ENCODE results near the gene DDX20.

DNA sequence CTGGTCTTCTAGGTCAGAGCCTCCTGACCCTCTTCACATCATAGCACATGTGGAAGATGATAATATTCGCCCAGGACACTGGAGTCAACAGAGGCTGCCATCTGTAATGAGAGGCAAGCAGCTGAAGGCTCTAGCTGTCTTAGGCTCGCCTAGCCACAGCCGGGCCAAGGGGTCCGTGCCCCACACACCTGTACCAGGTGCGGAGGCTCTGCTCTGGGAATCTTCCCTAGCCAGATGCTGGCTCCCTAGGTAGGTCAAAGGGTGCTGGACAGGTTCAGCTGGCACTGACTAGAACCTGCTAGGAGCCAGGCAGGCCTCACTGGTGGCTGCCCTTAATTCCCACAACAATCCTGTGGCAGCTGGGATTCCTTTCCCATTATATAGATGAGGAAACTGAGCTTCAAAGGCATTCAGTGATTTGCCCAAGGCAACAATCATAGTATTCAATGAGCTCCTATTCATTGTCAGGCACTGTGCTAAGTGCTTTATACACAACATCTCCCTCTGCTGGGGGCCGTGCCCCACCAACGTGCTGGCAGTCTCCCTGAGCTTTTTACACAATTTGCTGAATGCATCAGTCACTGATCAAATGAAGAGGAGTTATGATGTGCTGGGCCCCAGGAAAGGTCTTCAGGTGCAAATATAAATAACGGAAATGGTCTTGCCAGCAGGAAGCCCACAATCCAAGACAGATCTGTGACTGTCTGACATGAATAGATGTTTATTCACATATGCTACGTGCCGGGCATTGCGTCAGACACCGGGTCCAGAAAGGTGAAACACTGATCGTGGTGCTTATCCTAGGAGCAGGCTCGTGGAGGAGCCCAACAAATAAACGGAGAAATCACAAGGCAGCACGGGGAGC is 58.0 kb downstream of the DDX20 start:
- TF ChIP-seq, protein P1, sequence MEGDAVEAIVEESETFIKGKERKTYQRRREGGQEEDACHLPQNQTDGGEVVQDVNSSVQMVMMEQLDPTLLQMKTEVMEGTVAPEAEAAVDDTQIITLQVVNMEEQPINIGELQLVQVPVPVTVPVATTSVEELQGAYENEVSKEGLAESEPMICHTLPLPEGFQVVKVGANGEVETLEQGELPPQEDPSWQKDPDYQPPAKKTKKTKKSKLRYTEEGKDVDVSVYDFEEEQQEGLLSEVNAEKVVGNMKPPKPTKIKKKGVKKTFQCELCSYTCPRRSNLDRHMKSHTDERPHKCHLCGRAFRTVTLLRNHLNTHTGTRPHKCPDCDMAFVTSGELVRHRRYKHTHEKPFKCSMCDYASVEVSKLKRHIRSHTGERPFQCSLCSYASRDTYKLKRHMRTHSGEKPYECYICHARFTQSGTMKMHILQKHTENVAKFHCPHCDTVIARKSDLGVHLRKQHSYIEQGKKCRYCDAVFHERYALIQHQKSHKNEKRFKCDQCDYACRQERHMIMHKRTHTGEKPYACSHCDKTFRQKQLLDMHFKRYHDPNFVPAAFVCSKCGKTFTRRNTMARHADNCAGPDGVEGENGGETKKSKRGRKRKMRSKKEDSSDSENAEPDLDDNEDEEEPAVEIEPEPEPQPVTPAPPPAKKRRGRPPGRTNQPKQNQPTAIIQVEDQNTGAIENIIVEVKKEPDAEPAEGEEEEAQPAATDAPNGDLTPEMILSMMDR (IDR thresholded peaks at IDR 0.05): no peak
- no peak for TF ChIP-seq POLR2A (IDR thresholded peaks at IDR 0.05)
- no peak for TF ChIP-seq EP300 (IDR thresholded peaks at IDR 0.05)
